GM13977 (cell line): ENCODE measurements around the gene PLRG1.

ENCODE experiments used
- DNase-seq: peaks from one replicate; pipeline ENCODE4 v3.0.0; 2012; ENCODE audit warnings: low spot score
- in situ Hi-C: fragments of 300-500 bp; cut with MboI; formaldehyde crosslinking; loops from one replicate; pipeline ENCODE4 v1.12.0; 2022; ENCODE audit warnings: low sequenced_read_pairs, low pct_unique_long_range_greater_than_20kb, mixed read lengths, inconsistent platforms; ENCODE audit not compliant: unreplicated experiment
- TF ChIP-seq, protein P1 (sequence below): IDR thresholded peaks from 2 replicates; pipeline ENCODE4 v1.5.1; 2012; ENCODE audit warnings: mild to moderate bottlenecking, control low read depth; ENCODE audit not compliant: insufficient read depth; ENCODE audit errors: extremely low read depth, missing control alignments

The PLRG1 gene

GRCh38 chr4:154491341-154492271 is 58.6 kb downstream of the PLRG1 start, which contains the start of gene DCHS2:
DCHS2 (minus strand) TSS chr4:154491799; CDS start chr4:154491355, 444 bp downstream.
- in situ Hi-C loops = no loop called here
- TF ChIP-seq, protein P1, sequence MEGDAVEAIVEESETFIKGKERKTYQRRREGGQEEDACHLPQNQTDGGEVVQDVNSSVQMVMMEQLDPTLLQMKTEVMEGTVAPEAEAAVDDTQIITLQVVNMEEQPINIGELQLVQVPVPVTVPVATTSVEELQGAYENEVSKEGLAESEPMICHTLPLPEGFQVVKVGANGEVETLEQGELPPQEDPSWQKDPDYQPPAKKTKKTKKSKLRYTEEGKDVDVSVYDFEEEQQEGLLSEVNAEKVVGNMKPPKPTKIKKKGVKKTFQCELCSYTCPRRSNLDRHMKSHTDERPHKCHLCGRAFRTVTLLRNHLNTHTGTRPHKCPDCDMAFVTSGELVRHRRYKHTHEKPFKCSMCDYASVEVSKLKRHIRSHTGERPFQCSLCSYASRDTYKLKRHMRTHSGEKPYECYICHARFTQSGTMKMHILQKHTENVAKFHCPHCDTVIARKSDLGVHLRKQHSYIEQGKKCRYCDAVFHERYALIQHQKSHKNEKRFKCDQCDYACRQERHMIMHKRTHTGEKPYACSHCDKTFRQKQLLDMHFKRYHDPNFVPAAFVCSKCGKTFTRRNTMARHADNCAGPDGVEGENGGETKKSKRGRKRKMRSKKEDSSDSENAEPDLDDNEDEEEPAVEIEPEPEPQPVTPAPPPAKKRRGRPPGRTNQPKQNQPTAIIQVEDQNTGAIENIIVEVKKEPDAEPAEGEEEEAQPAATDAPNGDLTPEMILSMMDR = no peak
- DNase-seq = peak; percentile 50

- in situ Hi-C loops = no loop called here
- TF ChIP-seq, protein P1 = no peak
- DNase-seq = peak; percentile 72
Observed at GRCh38 chr4:154490583-154491340, 59.4 kb downstream of the PLRG1 start.

DNA sequence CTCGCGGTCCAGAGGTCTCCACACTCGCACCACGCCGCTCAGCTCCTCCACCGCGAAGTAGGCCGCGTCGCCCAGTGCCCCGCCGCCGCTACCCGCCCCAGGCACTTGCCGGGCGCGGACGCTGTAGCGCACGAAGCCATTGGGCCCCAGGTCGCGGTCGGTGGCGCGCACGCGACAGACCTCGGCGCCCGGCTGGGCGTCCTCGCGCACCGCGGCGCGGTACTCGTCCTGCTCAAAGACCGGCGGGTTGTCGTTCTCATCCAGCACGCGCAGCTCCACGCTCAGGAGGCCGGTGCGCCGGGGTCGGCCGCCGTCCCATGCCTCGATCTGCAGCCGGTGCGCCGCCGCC is 60.0 kb downstream of the PLRG1 start:
- in situ Hi-C loops = no loop called here
- TF ChIP-seq, protein P1 = no peak
- no peak for DNase-seq

DNA sequence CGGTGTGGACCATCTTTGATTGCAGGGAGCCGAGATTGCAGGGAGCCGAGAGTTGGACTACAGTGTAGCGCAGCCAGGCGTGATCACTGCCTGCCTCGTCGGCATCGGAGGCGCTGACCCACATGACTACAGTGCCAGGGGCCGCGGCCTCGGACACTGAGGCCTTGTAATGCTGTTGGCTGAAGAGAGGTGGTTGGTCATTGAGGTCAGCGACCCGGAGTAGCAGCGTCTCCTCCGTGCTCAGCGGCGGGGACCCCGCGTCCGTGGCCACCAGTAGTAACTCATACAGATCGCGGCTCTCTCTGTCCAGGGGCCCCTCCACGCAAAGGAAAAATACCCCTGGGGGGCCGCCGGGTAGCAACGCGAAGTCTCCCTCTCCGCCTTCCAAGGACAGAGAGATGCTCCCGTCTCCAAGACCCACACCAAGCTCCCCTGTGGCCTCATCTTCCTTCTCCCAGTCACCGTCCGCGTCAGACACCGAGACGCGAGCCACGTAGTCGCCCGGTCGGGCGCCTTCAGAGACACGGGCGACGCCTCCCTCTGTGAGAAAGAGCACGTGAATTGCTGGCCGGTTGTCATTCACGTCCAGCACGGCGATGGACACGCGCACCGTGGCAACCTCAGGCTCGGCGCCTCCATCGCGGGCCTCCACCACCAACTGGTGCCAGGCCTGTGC is 60.5 kb downstream of the PLRG1 start:
- peak; percentile 23 for DNase-seq
- TF ChIP-seq, protein P1 = no peak
- in situ Hi-C loops = no loop called here

GRCh38 chr4:154487145-154487544 is 63.1 kb downstream of the PLRG1 start:
- no peak for DNase-seq
- in situ Hi-C loops = no loop called here
- TF ChIP-seq, protein P1 = no peak

DNA sequence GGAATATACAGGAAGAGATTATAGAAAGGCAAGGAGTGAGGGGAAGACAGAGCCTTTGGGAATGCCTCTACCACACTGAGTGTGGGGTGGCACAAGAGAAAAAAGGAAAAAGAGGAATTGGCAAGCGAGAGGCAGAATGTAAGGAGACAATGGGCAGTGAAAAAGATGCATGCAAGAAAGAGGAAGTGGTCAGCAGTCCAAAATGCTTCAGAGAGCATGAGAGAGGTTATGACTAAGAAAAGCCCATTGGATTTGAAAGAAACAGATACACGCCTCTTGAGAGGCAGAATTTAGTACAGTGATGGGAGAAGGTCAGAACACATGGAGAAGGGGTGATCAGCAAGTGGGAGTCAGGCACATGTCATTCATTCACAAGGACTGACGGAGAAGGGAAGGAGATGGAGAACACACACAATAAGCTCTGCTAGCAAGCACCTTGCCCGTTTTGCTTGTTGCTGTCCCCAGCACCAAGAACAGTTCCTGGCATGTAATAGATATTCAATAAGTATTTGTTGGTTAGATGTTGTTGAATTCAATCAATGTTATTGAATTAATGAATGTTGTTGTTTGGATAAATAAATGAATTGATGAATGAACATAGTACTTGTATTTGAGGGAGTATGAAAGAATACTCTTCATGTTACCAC is 65.0 kb downstream of the PLRG1 start:
- in situ Hi-C loops = no loop called here
- TF ChIP-seq, protein P1 = no peak
- peak; percentile 45 for DNase-seq
